Neural cell (in vitro differentiated cells): Measurements from ENCODE around the gene MAG. TPM values are rescaled to one million over a fixed set of nuclear protein-coding genes. Genes with fewer than 3 reads are reported as not detected.

Experiments
- H2AFZ ChIP-seq: fragments of 200-600, 300-800 bp; sonication (generic), shearing (Covaris generic); 2 replicates; pipeline ENCODE4 v1.6.0; 2014; ENCODE audit warnings: low read depth, mild to moderate bottlenecking, antibody characterized with exemption, low read length, moderate library complexity
- H3F3A ChIP-seq: fragments of 200-600 bp; shearing (Covaris generic); 2 replicates; pipeline ENCODE4 v1.6.1; 2016; ENCODE audit warnings: mild to moderate bottlenecking, moderate library complexity, mixed read lengths, antibody characterized with exemption, low read length; ENCODE audit not compliant: insufficient read depth, poor library complexity, severe bottlenecking
- H3K27ac ChIP-seq: fragments of 200-600, 300-800 bp; sonication (generic), shearing (Covaris generic); 2 replicates; pipeline ENCODE4 v1.5.1; 2014; ENCODE audit warnings: mild to moderate bottlenecking, low read length, moderate library complexity
- H3K27me3 ChIP-seq: fragments of 300-800, 200-600 bp; sonication (generic), shearing (Covaris generic); 2 replicates; pipeline ENCODE4 v1.6.0; 2014; ENCODE audit warnings: mild to moderate bottlenecking, low read depth, low read length, moderate library complexity; ENCODE audit not compliant: insufficient read depth
- H3K36me3 ChIP-seq: fragments of 300-800, 200-600 bp; sonication (generic), shearing (Covaris generic); 2 replicates; pipeline ENCODE4 v1.5.1; 2014; ENCODE audit warnings: mild to moderate bottlenecking, antibody characterized with exemption, low read length, moderate library complexity; ENCODE audit not compliant: insufficient read depth
- H3K4me2 ChIP-seq: fragments of 300-800, 200-600 bp; sonication (generic), shearing (Covaris generic); 2 replicates; pipeline ENCODE4 v1.6.0; 2014; ENCODE audit warnings: mild to moderate bottlenecking, low read length
- H3K4me3 ChIP-seq: fragments of 300-800, 200-600 bp; sonication (generic), shearing (Covaris generic); 2 replicates; pipeline ENCODE4 v1.5.1; 2014; ENCODE audit warnings: mild to moderate bottlenecking, low read length, moderate library complexity
- H3K79me2 ChIP-seq: fragments of 200-600 bp; shearing (Covaris generic); replicated peaks from 2 replicates; pipeline ENCODE4 v1.6.0; 2014; ENCODE audit warnings: mild to moderate bottlenecking, low read length, moderate library complexity; ENCODE audit not compliant: insufficient read depth
- H3K9ac ChIP-seq: fragments of 300-800, 200-600 bp; sonication (generic), shearing (Covaris generic); 2 replicates; pipeline ENCODE4 v1.6.1; 2016; ENCODE audit warnings: mild to moderate bottlenecking, low read length, mixed read lengths
- H3K9me2 ChIP-seq: fragments of 200-600 bp; shearing (Covaris generic); 2 replicates; pipeline ENCODE4 v1.6.1; 2016; ENCODE audit warnings: mild to moderate bottlenecking, low read length, mixed read lengths; ENCODE audit not compliant: insufficient read depth
- H3K9me3 ChIP-seq: fragments of 200-600, 300-800 bp; sonication (generic), shearing (Covaris generic); 2 replicates; pipeline ENCODE4 v1.6.1; 2016; ENCODE audit warnings: mild to moderate bottlenecking, mixed run types, low read length, moderate library complexity, mixed read lengths
- H4K20me1 ChIP-seq: fragments of 200-600 bp; shearing (Covaris generic); 2 replicates; pipeline ENCODE4 v1.6.1; 2016; ENCODE audit warnings: mild to moderate bottlenecking, mixed run types; ENCODE audit not compliant: insufficient read depth
- CTCF ChIP-seq: fragments of 450-650 bp; IDR thresholded peaks from 2 replicates; pipeline ENCODE4 v1.5.1; 2014; ENCODE audit warnings: antibody characterized with exemption, mild to moderate bottlenecking, moderate library complexity; ENCODE audit not compliant: poor library complexity, severe bottlenecking
- EP300 ChIP-seq: fragments of 450-650 bp; conservative IDR thresholded peaks from 2 replicates; pipeline ENCODE4 v1.6.1; 2014; ENCODE audit warnings: antibody characterized with exemption, mild to moderate bottlenecking, moderate library complexity; ENCODE audit not compliant: poor library complexity, severe bottlenecking
- EZH2 ChIP-seq: fragments of 200-600, 300-800 bp; shearing (Covaris generic), sonication (generic); IDR thresholded peaks from 2 replicates; pipeline ENCODE4 v1.6.1; 2014; ENCODE audit warnings: antibody characterized with exemption, low read length, borderline replicate concordance, mild to moderate bottlenecking; ENCODE audit not compliant: insufficient read depth, poor library complexity, severe bottlenecking
- MXI1 ChIP-seq: fragments of 450-650 bp; conservative IDR thresholded peaks from 2 replicates; pipeline ENCODE4 v1.6.1; 2014; ENCODE audit warnings: antibody characterized with exemption, mild to moderate bottlenecking; ENCODE audit not compliant: poor library complexity, severe bottlenecking
- POLR2AphosphoS5 ChIP-seq: IDR thresholded peaks from 2 replicates; pipeline ENCODE4 v1.6.1; 2012
- RAD21 ChIP-seq: fragments of 450-650 bp; conservative IDR thresholded peaks from 2 replicates; pipeline ENCODE4 v1.6.1; 2014; ENCODE audit warnings: antibody characterized with exemption, mild to moderate bottlenecking, moderate library complexity
- SMC3 ChIP-seq: fragments of 450-650 bp; conservative IDR thresholded peaks from 2 replicates; pipeline ENCODE4 v1.6.1; 2014; ENCODE audit warnings: antibody characterized with exemption, mild to moderate bottlenecking, moderate library complexity; ENCODE audit not compliant: poor library complexity
- TAF1 ChIP-seq: IDR thresholded peaks from 2 replicates; pipeline ENCODE4 v1.6.1; 2012; ENCODE audit warnings: low read depth
- polyA plus RNA-seq: library from polyadenylated mRNA; depleted of rRNA; stranded (reverse); fragments of >200 nt; gene quantifications from 2 replicates; pipeline ENCODE4 v1.2.3, GENCODE V29; 2014
- TF ChIP-seq, protein P1 (sequence below): IDR thresholded peaks from 2 replicates; pipeline ENCODE4 v1.6.1; 2012; ENCODE audit warnings: borderline replicate concordance

Gene MAG
- polyA plus RNA-seq, 1 donor from 2014 or later = not detected

- Histone ChIP-seq H3K9me2 (no peaks in the 10 kb centered on the region), H3K27me3 (no peaks in the 10 kb centered on the region), H3K9ac (no peak overlapping the region), H3K27ac (no peak overlapping the region), H3K4me3 (no peak overlapping the region), H3K4me2 (no peak overlapping the region), H2AFZ (no peak overlapping the region), H3K36me3 (no peaks in the 10 kb centered on the region), H3K9me3 (no peaks in the 10 kb centered on the region), H3F3A (no peaks in the 10 kb centered on the region), H3K79me2 (no peaks in the 10 kb centered on the region), H4K20me1 (no peaks in the 10 kb centered on the region)
- TF ChIP-seq RAD21 (no peak), SMC3 (no peak), CTCF (no peak), POLR2AphosphoS5 (no peak), EP300 (no peak), EZH2 (no peak), TAF1 (no peak), MXI1 (no peak)
- TF ChIP-seq, protein P1, sequence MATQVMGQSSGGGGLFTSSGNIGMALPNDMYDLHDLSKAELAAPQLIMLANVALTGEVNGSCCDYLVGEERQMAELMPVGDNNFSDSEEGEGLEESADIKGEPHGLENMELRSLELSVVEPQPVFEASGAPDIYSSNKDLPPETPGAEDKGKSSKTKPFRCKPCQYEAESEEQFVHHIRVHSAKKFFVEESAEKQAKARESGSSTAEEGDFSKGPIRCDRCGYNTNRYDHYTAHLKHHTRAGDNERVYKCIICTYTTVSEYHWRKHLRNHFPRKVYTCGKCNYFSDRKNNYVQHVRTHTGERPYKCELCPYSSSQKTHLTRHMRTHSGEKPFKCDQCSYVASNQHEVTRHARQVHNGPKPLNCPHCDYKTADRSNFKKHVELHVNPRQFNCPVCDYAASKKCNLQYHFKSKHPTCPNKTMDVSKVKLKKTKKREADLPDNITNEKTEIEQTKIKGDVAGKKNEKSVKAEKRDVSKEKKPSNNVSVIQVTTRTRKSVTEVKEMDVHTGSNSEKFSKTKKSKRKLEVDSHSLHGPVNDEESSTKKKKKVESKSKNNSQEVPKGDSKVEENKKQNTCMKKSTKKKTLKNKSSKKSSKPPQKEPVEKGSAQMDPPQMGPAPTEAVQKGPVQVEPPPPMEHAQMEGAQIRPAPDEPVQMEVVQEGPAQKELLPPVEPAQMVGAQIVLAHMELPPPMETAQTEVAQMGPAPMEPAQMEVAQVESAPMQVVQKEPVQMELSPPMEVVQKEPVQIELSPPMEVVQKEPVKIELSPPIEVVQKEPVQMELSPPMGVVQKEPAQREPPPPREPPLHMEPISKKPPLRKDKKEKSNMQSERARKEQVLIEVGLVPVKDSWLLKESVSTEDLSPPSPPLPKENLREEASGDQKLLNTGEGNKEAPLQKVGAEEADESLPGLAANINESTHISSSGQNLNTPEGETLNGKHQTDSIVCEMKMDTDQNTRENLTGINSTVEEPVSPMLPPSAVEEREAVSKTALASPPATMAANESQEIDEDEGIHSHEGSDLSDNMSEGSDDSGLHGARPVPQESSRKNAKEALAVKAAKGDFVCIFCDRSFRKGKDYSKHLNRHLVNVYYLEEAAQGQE = no peak
These were observed 26.9 kb downstream of the MAG start for GRCh38 chr19:35318679-35319448.

DNA sequence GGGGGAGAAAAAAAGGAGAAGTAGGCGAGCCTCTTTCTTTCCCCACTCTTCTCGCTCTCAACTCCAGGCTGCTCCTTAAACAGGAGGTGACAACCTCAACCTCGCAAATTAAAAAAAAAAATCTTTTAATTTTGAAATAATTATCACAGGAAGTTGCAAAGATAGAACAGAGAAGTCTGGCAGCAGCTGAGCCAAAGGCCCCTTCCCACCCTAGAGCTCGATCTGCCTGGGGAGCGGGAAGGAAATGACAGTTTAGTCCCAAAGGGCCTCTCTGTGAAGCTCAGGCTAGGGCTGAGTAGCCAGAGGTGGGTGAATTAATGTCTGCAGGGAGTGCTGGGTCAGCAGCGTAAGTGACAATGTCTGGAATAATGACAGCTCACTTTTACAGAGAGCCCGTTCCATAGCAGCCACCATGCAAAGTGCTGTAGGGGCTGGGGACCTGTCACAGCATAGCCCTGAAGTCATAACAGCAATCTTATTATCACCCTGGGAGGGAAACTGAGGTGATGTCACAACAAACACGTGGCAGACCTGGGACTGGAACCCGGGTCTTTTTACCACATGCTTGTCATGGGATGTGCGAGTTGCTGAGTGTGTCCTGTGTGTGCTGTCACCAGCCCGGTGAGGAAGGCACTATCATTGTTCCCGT is 28.2 kb downstream of the MAG start:
- Histone ChIP-seq H3F3A (no peaks in the 10 kb centered on the region), H3K9ac (no peak overlapping the region), H3K79me2 (no peaks in the 10 kb centered on the region), H3K9me2 (no peaks in the 10 kb centered on the region), H2AFZ (no peak overlapping the region), H3K27me3 (no peaks in the 10 kb centered on the region), H3K36me3 (no peaks in the 10 kb centered on the region), H3K4me3 (no peak overlapping the region), H4K20me1 (no peaks in the 10 kb centered on the region), H3K27ac (no peak overlapping the region), H3K9me3 (no peaks in the 10 kb centered on the region), H3K4me2 (no peak overlapping the region)
- TF ChIP-seq EZH2 = no peak
- TF ChIP-seq SMC3 = no peak
- TF ChIP-seq TAF1 = no peak
- TF ChIP-seq MXI1 = peak; percentile 21
- peak; percentile 99 for TF ChIP-seq POLR2AphosphoS5
- peak; percentile 88 for TF ChIP-seq EP300
